ENCODE data around the gene MTO1. TPM values are rescaled to one million over a fixed set of nuclear protein-coding genes. Genes with fewer than 3 reads are reported as not detected.
"Not testable (repeated sequence)": the region's sequence is repeated elsewhere in the genome, so short reads cannot be mapped to it uniquely, and the experiment has no call there.

Gene MTO1
- total RNA-seq, 2 experiments from 2014 or later = 63.8 to 72.5 TPM

- no peaks in the 10 kb centered on the region for H3K9me2 ChIP-seq (ENCODE audit: insufficient read depth, low read length)
- H3K27ac ChIP-seq (ENCODE audit: low read depth, low read length, poor library complexity, severe bottlenecking) = no peak overlapping the region
- BruUV-seq (replicated peaks) = no TSS peak
- H3K79me2 ChIP-seq (ENCODE audit: insufficient read depth, low read depth, low read length) = no peaks in the 10 kb centered on the region
- H2AFZ ChIP-seq (ENCODE audit: low read length) = no peak overlapping the region
- H3K4me3 ChIP-seq (ENCODE audit: low read depth, low read length, poor library complexity, severe bottlenecking) = no peak overlapping the region
- TF ChIP-seq CTCF (conservative IDR thresholded peaks at IDR 0.05; ENCODE audit: low read length) (no peak), EZH2phosphoT487 (IDR thresholded peaks at IDR 0.05; ENCODE audit: borderline replicate concordance, low read depth, low read length) (no peak)
- POLR2A ChIA-PET = interaction anchor here (1.2 kb wide), 1 partner anchor 9 kb away, joined by 3 read pairs; no protein-coding TSS in a partner anchor
- CTCF ChIA-PET (ENCODE audit: unreplicated experiment) = no interaction called here
- no peaks in the 10 kb centered on the region for H3K4me1 ChIP-seq (ENCODE audit: insufficient read depth, low read length, poor library complexity, severe bottlenecking)
- no peak for DNase-seq (ENCODE audit: low spot score)
- H4K20me1 ChIP-seq (ENCODE audit: insufficient read depth, low read length) = no peaks in the 10 kb centered on the region
- H3K9me3 ChIP-seq (ENCODE audit: low read length) = no peaks in the 10 kb centered on the region; the same call in 1 of the 2 replicates
- intact Hi-C loops (cut with micrococcal nuclease; ENCODE audit: unreplicated experiment) = no loop called here
- no peak overlapping the region for H3K4me2 ChIP-seq (ENCODE audit: low read length)
- H3K36me3 ChIP-seq (ENCODE audit: insufficient read depth, low read length) = peaks cover 63% of the 10 kb centered on the region
Measured at GRCh38 chr6:73504160-73504559, 42.6 kb downstream of the MTO1 start.

GRCh38 chr6:73505142-73505541 is 43.6 kb downstream of the MTO1 start:
- H3K79me2 ChIP-seq (ENCODE audit: insufficient read depth, low read depth, low read length) = no peaks in the 10 kb centered on the region
- no peak for DNase-seq (ENCODE audit: low spot score)
- no peaks in the 10 kb centered on the region for H3K9me2 ChIP-seq (ENCODE audit: insufficient read depth, low read length)
- no peak overlapping the region for H3K4me2 ChIP-seq (ENCODE audit: low read length)
- no peak overlapping the region for H3K4me3 ChIP-seq (ENCODE audit: low read depth, low read length, poor library complexity, severe bottlenecking)
- ChIA-PET CTCF (ENCODE audit: unreplicated experiment) (no interaction called here), POLR2A (no interaction called here)
- no TSS peak for BruUV-seq (replicated peaks)
- H2AFZ ChIP-seq (ENCODE audit: low read length) = no peak overlapping the region
- peaks cover 53% of the 10 kb centered on the region for H3K36me3 ChIP-seq (ENCODE audit: insufficient read depth, low read length)
- H4K20me1 ChIP-seq (ENCODE audit: insufficient read depth, low read length) = no peaks in the 10 kb centered on the region
- no peaks in the 10 kb centered on the region for H3K4me1 ChIP-seq (ENCODE audit: insufficient read depth, low read length, poor library complexity, severe bottlenecking)
- H3K9me3 ChIP-seq (ENCODE audit: low read length) = no peaks in the 10 kb centered on the region; the same call in 1 of the 2 replicates
- no peak overlapping the region for H3K27ac ChIP-seq (ENCODE audit: low read depth, low read length, poor library complexity, severe bottlenecking)
- intact Hi-C loops (cut with micrococcal nuclease; ENCODE audit: unreplicated experiment) = no loop called here
- TF ChIP-seq CTCF (conservative IDR thresholded peaks at IDR 0.05; ENCODE audit: low read length) (no peak), EZH2phosphoT487 (IDR thresholded peaks at IDR 0.05; ENCODE audit: borderline replicate concordance, low read depth, low read length) (no peak)

- intact Hi-C loops (cut with micrococcal nuclease; ENCODE audit: unreplicated experiment); DNase-seq (ENCODE audit: low spot score); H3K9me2 ChIP-seq (ENCODE audit: insufficient read depth, low read length): not testable (repeated sequence)
Measured at GRCh38 chr6:73505705-73506104, 44.2 kb downstream of the MTO1 start.

More at GRCh38 chr6:73505705-73506104, 44.2 kb downstream of the MTO1 start:
- POLR2A ChIA-PET; H3K9me3 ChIP-seq (ENCODE audit: low read length); H3K4me2 ChIP-seq (ENCODE audit: low read length); BruUV-seq (replicated peaks); H3K27ac ChIP-seq (ENCODE audit: low read depth, low read length, poor library complexity, severe bottlenecking); H4K20me1 ChIP-seq (ENCODE audit: insufficient read depth, low read length); H3K79me2 ChIP-seq (ENCODE audit: insufficient read depth, low read depth, low read length); H2AFZ ChIP-seq (ENCODE audit: low read length); CTCF ChIA-PET (ENCODE audit: unreplicated experiment); H3K4me1 ChIP-seq (ENCODE audit: insufficient read depth, low read length, poor library complexity, severe bottlenecking); H3K4me3 ChIP-seq (ENCODE audit: low read depth, low read length, poor library complexity, severe bottlenecking): not testable (repeated sequence)
- peaks cover 48% of the 10 kb centered on the region for H3K36me3 ChIP-seq (ENCODE audit: insufficient read depth, low read length)
